ENCODE data around the gene CIRBP. TPM values are rescaled to one million over a fixed set of nuclear protein-coding genes. Genes with fewer than 3 reads are reported as not detected.

CIRBP gene
- total and polyA plus RNA-seq, 9 of the 15 experiments (the other 6 are each of a cell fraction or from before 2014, with no cell fraction given), result 20.5 to 327 (median 176) TPM

GRCh38 chr19:1249298-1249989 lies 19.7 kb upstream of the CIRBP start (continued):
- TF ChIP-seq ZBTB49 (CRISPR knock-in tag; IDR thresholded peaks at IDR 0.05; ENCODE audit: borderline replicate concordance) (no peak), CHD4 (IDR thresholded peaks at IDR 0.05; ENCODE audit: insufficient read depth, insufficient replicate concordance, low read depth, low read length, poor library complexity, severe bottlenecking) (no peak), E2F1 (CRISPR knock-in tag; IDR thresholded peaks at IDR 0.05) (peak; percentile 66; the same call in 1 of the 2 replicates), PATZ1 (CRISPR knock-in tag; IDR thresholded peaks at IDR 0.05; ENCODE audit: borderline replicate concordance) (no peak), PHF21A (IDR thresholded peaks at IDR 0.05; ENCODE audit: borderline replicate concordance, low read depth) (no peak), FOXA3 (CRISPR knock-in tag; conservative IDR thresholded peaks at IDR 0.05 in 1 of 2, IDR thresholded peaks at IDR 0.05 in 1 of 2) (no peak), ETV5 (CRISPR knock-in tag; IDR thresholded peaks at IDR 0.05; ENCODE audit: low read depth) (no peak), GTF2A2 (tag; IDR thresholded peaks at IDR 0.05) (0 out of 2 replicates have a peak, but pooled peaks have one; percentile 39), FOXJ3 (CRISPR knock-in tag; IDR thresholded peaks at IDR 0.05) (no peak), TRIM25 (IDR thresholded peaks at IDR 0.05; ENCODE audit: borderline replicate concordance) (no peak), SUPT5H (IDR thresholded peaks at IDR 0.05) (peak; percentile 69), PHB (CRISPR knock-in tag; IDR thresholded peaks at IDR 0.05) (no peak), SP2 (IDR thresholded peaks at IDR 0.05; ENCODE audit: extremely low read depth, low read depth, low read length, poor library complexity, severe bottlenecking) (peak; percentile 29), POLR2B (IDR thresholded peaks at IDR 0.05; ENCODE audit: low read depth, partially characterized antibody) (peak; percentile 11), ZNF668 (CRISPR knock-in tag; IDR thresholded peaks at IDR 0.05) (no peak), KHSRP (IDR thresholded peaks at IDR 0.05) (no peak), ZNF395 (CRISPR knock-in tag; IDR thresholded peaks at IDR 0.05) (peak; percentile 45; the same call in 1 of the 2 replicates)

Data from K562 (cell line).